Keratinocyte (primary cell): ENCODE measurements around the gene BBS9.

Experiments
- EZH2 ChIP-seq: IDR thresholded peaks from one replicate; pipeline ENCODE4 v1.6.1; 2012; ENCODE audit warnings: inconsistent platforms, mild to moderate bottlenecking, low read length, moderate library complexity
- TF ChIP-seq, protein P1 (sequence below), 3 experiments: IDR thresholded peaks in 1 of 3; conservative IDR thresholded peaks in 1 of 3; optimal IDR thresholded peaks in 1 of 3; 2 replicates in 2 of 3; 3 replicates in 1 of 3; pipeline versions ENCODE3 to v1.5.1; 2011; ENCODE audit warnings: low read length in 3 of 3, mild to moderate bottlenecking in 3 of 3, moderate library complexity in 2 of 3, control low read depth in 1 of 3, inconsistent platforms in 1 of 3; ENCODE audit not compliant: insufficient read depth in 2 of 3; ENCODE audit errors: extremely low read depth in 1 of 3

- TF ChIP-seq, protein P1, sequence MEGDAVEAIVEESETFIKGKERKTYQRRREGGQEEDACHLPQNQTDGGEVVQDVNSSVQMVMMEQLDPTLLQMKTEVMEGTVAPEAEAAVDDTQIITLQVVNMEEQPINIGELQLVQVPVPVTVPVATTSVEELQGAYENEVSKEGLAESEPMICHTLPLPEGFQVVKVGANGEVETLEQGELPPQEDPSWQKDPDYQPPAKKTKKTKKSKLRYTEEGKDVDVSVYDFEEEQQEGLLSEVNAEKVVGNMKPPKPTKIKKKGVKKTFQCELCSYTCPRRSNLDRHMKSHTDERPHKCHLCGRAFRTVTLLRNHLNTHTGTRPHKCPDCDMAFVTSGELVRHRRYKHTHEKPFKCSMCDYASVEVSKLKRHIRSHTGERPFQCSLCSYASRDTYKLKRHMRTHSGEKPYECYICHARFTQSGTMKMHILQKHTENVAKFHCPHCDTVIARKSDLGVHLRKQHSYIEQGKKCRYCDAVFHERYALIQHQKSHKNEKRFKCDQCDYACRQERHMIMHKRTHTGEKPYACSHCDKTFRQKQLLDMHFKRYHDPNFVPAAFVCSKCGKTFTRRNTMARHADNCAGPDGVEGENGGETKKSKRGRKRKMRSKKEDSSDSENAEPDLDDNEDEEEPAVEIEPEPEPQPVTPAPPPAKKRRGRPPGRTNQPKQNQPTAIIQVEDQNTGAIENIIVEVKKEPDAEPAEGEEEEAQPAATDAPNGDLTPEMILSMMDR (optimal IDR thresholded peaks at IDR 0.05 in 1 of 3, IDR thresholded peaks at IDR 0.05 in 1 of 3, conservative IDR thresholded peaks at IDR 0.05 in 1 of 3; ENCODE audit: extremely low read depth in 1 of 3, insufficient read depth in 2 of 3, low read length in 3 of 3): no peak
- TF ChIP-seq EZH2: no peak
Observed at GRCh38 chr7:33079763-33080690, 49.3 kb upstream of the BBS9 start.
